ENCODE measurements around the gene NOP9. TPM values are rescaled to one million over a fixed set of nuclear protein-coding genes. Genes with fewer than 3 reads are reported as not detected.

The NOP9 gene
- total RNA-seq, 4 donors from 2014 or later = 19.4 to 29.2 (median 22.8) TPM

DNA sequence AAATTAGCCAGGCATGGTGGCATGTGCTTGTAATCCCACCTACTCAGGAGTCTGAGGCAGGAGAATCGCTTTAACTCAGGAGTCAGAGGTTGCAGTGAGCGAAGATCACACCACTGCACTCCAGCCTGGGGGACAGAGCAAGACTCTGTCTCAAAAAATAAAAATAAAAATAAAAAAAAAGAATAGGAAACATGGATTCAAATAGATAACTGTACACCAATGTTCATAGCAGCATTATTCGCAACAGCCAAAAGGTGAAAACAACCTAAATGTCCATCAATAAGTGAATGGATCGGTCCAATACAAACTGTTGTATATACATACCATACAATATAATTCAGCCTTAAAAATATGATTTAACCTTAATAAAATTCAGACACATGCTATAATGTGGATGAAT lies 43.2 kb downstream of the NOP9 start:
- ATAC-seq = no peak
- no peak overlapping the region for H3K27ac ChIP-seq
- peaks cover 0 to 1% of the 10 kb centered on the region in 2 donors for H3K36me3 ChIP-seq
- peaks cover 37% of the 10 kb centered on the region for H3K27me3 ChIP-seq
- H3K4me3 ChIP-seq = no peak overlapping the region
- 89 to 100% methylated on average over 2 to 4 of the region's 4 CpGs for WGBS, 2 donors (ENCODE audit: low coverage in 1 of 2)
- H3K4me1 ChIP-seq = peaks cover 0 to 21% (median 5%) of the 10 kb centered on the region in 3 donors
- no peaks in the 10 kb centered on the region for H3K9me3 ChIP-seq
- no peak for TF ChIP-seq EP300 (IDR thresholded peaks at IDR 0.05)

DNA sequence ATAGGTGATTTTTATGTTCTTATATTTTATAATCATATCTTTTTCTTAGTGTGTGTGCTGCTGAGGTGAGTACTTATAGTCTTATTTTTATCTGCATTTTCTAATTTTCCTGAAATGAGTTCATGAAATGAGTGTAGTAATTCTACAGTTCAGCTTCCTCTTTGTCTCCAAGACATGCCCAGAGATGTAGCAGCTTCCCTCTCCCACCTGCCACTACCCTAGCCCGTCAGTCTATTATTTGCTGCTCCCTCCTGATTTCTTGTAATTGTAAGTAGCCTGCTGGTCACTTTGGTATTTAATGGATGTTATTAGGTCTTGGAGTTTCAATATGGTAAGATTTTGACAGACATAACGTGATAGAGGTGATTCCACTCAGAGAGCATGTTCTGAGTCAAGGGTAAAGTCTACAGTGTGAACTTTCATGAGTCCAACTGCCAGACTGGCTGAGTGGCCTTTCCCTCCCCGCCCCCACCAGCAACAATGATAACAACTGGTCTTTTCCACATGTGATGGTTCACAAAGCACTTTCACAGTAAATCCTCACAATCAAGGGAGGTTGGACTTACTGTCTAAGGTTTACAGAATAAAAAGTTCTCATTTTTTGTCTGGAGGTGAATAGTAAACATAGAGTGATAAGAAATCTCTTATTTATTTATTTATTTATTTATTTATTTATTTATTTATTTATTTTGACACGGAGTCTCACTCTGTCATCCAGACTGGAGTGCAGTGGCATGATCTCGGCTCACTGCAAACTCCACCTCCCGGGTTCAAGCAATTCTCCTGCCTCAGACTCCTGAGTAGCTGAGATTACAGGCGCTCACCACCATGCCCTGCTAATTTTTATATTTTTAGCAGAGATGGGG lies 44.4 kb downstream of the NOP9 start:
- Histone ChIP-seq H3K27ac (no peak overlapping the region), H3K4me1 (peaks cover 0 to 10% (median 2%) of the 10 kb centered on the region in 3 donors), H3K36me3 (no peaks in the 10 kb centered on the region), H3K27me3 (peaks cover 30% of the 10 kb centered on the region), H3K4me3 (no peak overlapping the region), H3K9me3 (no peaks in the 10 kb centered on the region)
- WGBS, 2 donors (ENCODE audit: low coverage in 1 of 2) = 57% methylated on average over 6 of the region's 7 CpGs; no CpG with 5 or more reads in 1 of the 2 donors
- no peak for ATAC-seq
- TF ChIP-seq POLR2A (IDR thresholded peaks at IDR 0.05) (no peak), EP300 (IDR thresholded peaks at IDR 0.05) (no peak), CTCF (IDR thresholded peaks at IDR 0.05) (no peak), POLR2AphosphoS5 (IDR thresholded peaks at IDR 0.05) (no peak)

DNA sequence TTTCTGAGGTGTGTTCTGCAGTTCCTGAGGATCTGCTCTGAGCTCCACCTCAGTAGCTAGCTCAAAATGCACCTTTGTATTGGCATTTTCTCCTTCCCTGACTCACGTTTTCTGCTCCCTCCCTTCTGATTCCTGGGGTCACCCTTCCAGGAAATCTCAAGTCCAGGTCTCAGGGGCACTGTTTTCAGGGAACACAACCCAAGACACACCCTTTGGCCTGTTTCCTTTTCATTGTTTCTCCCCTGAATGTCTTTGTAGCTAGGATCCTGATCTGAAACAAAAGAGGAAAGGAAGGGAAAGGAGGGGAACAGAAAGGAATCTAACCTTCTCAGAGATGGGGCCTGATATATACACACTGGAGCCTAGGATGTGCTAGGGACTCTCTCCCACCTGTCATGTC lies 47.5 kb downstream of the NOP9 start:
- ATAC-seq = no peak
- H3K9me3 ChIP-seq = no peaks in the 10 kb centered on the region
- 63% methylated on average over 1 of the region's 1 CpG; no CpG with 5 or more reads in 1 of the 2 donors for WGBS, 2 donors (ENCODE audit: low coverage in 1 of 2)

GRCh38 chr14:24348186-24348585 lies 48.5 kb downstream of the NOP9 start:
- H3K4me1 ChIP-seq = peaks cover 0 to 13% (median 0%) of the 10 kb centered on the region in 3 donors
- H3K27ac ChIP-seq = no peak overlapping the region
- H3K36me3 ChIP-seq = no peaks in the 10 kb centered on the region
- TF ChIP-seq POLR2AphosphoS5 (IDR thresholded peaks at IDR 0.05) = no peak
- no peak for TF ChIP-seq CTCF (IDR thresholded peaks at IDR 0.05)
- no peak for ATAC-seq
- peaks cover 30% of the 10 kb centered on the region for H3K27me3 ChIP-seq
- H3K9me3 ChIP-seq = no peaks in the 10 kb centered on the region
- H3K4me3 ChIP-seq = no peak overlapping the region
- 100% methylated on average over 2 of the region's 2 CpGs; no CpG with 5 or more reads in 1 of the 2 donors for WGBS, 2 donors (ENCODE audit: low coverage in 1 of 2)

More for the DNA sequence above, 47.5 kb downstream of the NOP9 start:
- Histone ChIP-seq H3K4me1 (peaks cover 0 to 9% (median 0%) of the 10 kb centered on the region in 3 donors), H3K27me3 (peaks cover 30% of the 10 kb centered on the region), H3K4me3 (no peak overlapping the region), H3K36me3 (no peaks in the 10 kb centered on the region), H3K27ac (no peak overlapping the region)
- TF ChIP-seq POLR2A (IDR thresholded peaks at IDR 0.05) (no peak), EP300 (IDR thresholded peaks at IDR 0.05) (no peak), POLR2AphosphoS5 (IDR thresholded peaks at IDR 0.05) (no peak), CTCF (IDR thresholded peaks at IDR 0.05) (no peak)

DNA sequence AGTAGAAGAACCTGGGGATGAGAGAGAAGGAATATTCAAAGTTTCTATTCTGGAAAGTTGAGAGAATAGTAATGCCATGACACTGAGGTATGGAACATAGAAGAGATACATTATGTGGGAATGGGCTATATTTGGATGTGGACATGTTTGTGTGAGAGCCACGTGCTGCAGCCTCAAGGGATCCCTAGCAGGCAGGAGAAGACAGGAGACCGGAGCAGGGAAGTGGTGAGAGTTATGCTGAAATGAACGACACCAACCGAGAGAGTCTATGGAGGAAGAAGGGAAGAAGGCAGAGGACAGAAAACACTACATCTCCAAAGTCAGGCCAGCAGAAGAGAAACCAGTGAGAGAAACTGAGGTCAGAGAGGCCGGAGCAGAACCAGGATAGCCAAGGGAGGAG lies 50.1 kb downstream of the NOP9 start:
- WGBS, 2 donors (ENCODE audit: low coverage in 1 of 2) = 55 to 67% methylated on average over 5 of the region's 5 CpGs
- peaks cover 0 to 23% (median 0%) of the 10 kb centered on the region in 3 donors for H3K4me1 ChIP-seq
- no peaks in the 10 kb centered on the region for H3K9me3 ChIP-seq
- no peaks in the 10 kb centered on the region for H3K36me3 ChIP-seq
- no peak for TF ChIP-seq EP300 (IDR thresholded peaks at IDR 0.05)
- no peak for TF ChIP-seq POLR2A (IDR thresholded peaks at IDR 0.05)
- no peak for TF ChIP-seq POLR2AphosphoS5 (IDR thresholded peaks at IDR 0.05)
- no peak for TF ChIP-seq CTCF (IDR thresholded peaks at IDR 0.05)
- H3K27me3 ChIP-seq = peaks cover 30% of the 10 kb centered on the region
- H3K27ac ChIP-seq = no peak overlapping the region
- no peak overlapping the region for H3K4me3 ChIP-seq
- ATAC-seq = no peak

Data from gastroesophageal sphincter (tissue), 4 donors.